Mesothelial cell of epicardium (in vitro differentiated cells): ENCODE data around the gene SLC7A11. TPM values are rescaled to one million over a fixed set of nuclear protein-coding genes. Genes with fewer than 3 reads are reported as not detected.

ENCODE experiments used
- DNase-seq, 2 experiments: peaks; one replicate each; pipeline ENCODE4 v3.0.0; 2021; ENCODE audit warnings: low spot score in 2 of 2; ENCODE audit not compliant: unreplicated experiment in 2 of 2
- H3K27ac Mint-ChIP-seq: 2 replicates; pipeline ENCODE4 v1.8.0; 2021; ENCODE audit warnings: mixed read lengths
- H3K27me3 Mint-ChIP-seq: 2 replicates; pipeline ENCODE4 v1.8.0; 2021; ENCODE audit warnings: low read depth, mixed read lengths
- H3K36me3 Mint-ChIP-seq: 2 replicates; pipeline ENCODE4 v1.8.0; 2021; ENCODE audit warnings: mixed read lengths
- H3K4me1 Mint-ChIP-seq: 2 replicates; pipeline ENCODE4 v1.8.0; 2021; ENCODE audit warnings: mixed read lengths
- H3K4me3 Mint-ChIP-seq: 2 replicates; pipeline ENCODE4 v1.8.0; 2021; ENCODE audit warnings: mild to moderate bottlenecking, moderate library complexity, mixed read lengths
- H3K9me3 Mint-ChIP-seq: 2 replicates; pipeline ENCODE4 v1.8.0; 2021; ENCODE audit warnings: mixed read lengths
- CTCF ChIP-seq: fragments of 200-600 bp; sonication (generic); IDR thresholded peaks from one replicate; pipeline ENCODE4 v1.5.0; 2021; ENCODE audit warnings: antibody characterized with exemption; ENCODE audit not compliant: unreplicated experiment
- total RNA-seq: library from RNA; stranded (reverse); gene quantifications from 3 replicates; pipeline ENCODE4 v1.2.1, GENCODE V29; 2021

SLC7A11 gene
- total RNA-seq, 1 donor from 2014 or later: 3.4 TPM

- H3K9me3 Mint-ChIP-seq: peaks cover 34% of the 10 kb centered on the region
- no peak for TF ChIP-seq CTCF
- H3K4me3 Mint-ChIP-seq: no peak overlapping the region
- peaks cover 2% of the 10 kb centered on the region for H3K36me3 Mint-ChIP-seq
- H3K27ac Mint-ChIP-seq: no peak overlapping the region
- H3K27me3 Mint-ChIP-seq: no peaks in the 10 kb centered on the region
- no peaks in the 10 kb centered on the region for H3K4me1 Mint-ChIP-seq
- DNase-seq: no peak
Observed at GRCh38 chr4:138118270-138118669, 123.9 kb downstream of the SLC7A11 start.

- Mint-ChIP-seq H3K27me3 (no peaks in the 10 kb centered on the region), H3K27ac (no peak overlapping the region), H3K4me1 (peaks cover 10% of the 10 kb centered on the region), H3K9me3 (peaks cover 22% of the 10 kb centered on the region), H3K36me3 (no peaks in the 10 kb centered on the region), H3K4me3 (no peak overlapping the region)
- no peak for DNase-seq
- TF ChIP-seq CTCF: no peak
Observed at GRCh38 chr4:138115053-138115452, 127.1 kb downstream of the SLC7A11 start.

- no peak for TF ChIP-seq CTCF
Observed at GRCh38 chr4:138114434-138114833, 127.7 kb downstream of the SLC7A11 start.

More at GRCh38 chr4:138114434-138114833, 127.7 kb downstream of the SLC7A11 start:
- H3K36me3 Mint-ChIP-seq: no peaks in the 10 kb centered on the region
- H3K4me1 Mint-ChIP-seq: peaks cover 10% of the 10 kb centered on the region
- peaks cover 20% of the 10 kb centered on the region for H3K9me3 Mint-ChIP-seq
- H3K27ac Mint-ChIP-seq: no peak overlapping the region
- DNase-seq: no peak
- H3K27me3 Mint-ChIP-seq: no peaks in the 10 kb centered on the region
- H3K4me3 Mint-ChIP-seq: no peak overlapping the region
